Middle frontal gyrus (tissue), 1 donor: ENCODE measurements around the gene ABCA12.

ENCODE experiments used
- DNase-seq: peaks from one replicate; pipeline ENCODE4 v3.0.0-alpha.2; 2015; ENCODE audit warnings: low spot score; ENCODE audit errors: extremely low spot score

ABCA12 gene

DNA sequence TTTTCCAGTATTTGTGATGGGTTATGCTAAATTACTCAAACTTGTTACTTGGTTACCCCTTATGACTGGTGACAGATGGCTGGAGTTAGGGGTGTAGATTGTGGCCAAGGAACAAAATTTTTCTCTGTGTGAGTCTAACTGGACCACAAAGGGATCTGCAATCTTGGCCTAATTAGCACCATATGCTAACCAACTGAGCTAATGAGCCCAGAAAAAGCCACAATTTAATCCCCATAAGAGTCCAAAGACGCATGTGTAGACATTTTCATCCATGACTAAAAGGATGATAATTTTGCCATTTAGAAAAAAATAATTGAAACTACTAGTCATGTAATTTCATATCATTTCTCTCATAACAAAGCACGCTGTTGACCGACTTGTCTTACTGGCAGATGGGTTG lies 151.2 kb downstream of the ABCA12 start:
- DNase-seq = no peak

DNA sequence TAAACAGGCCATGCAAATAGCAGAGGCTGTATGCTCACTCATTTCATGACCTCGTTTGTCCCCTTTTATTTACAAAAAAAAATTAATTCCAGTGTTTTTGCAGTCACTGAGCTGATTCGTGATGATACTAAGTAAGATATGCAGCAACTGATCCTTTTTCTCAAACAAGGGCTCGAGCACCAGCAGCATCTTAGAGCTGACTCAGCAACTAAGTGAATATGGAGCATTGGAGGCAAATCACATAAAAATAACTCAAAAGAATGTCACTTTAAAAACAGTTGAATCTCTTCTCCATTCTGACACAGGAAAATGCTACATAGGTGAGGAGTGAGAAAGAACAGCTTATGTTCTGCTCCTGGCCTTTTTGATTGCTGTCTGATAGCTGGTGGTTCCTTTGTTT lies 152.8 kb downstream of the ABCA12 start:
- no peak for DNase-seq

DNA sequence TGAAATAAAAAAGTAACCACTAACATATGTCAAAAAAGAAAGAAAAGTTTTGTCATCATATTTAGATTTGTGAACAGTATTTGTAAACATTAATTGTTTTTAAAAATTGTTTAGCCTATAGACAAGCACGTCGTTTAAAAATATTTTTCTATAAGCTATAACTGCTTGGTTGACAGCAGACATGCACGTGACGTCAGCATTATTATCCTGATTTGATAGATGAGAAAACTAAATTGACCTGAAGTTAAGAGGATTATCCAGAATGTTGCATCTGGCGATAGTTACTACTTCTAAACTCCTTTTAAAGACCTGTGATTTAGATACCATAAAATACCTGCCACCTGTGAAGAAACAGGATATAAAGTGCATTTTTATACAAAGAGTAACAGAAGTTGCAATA lies 172.0 kb downstream of the ABCA12 start:
- no peak for DNase-seq

DNA sequence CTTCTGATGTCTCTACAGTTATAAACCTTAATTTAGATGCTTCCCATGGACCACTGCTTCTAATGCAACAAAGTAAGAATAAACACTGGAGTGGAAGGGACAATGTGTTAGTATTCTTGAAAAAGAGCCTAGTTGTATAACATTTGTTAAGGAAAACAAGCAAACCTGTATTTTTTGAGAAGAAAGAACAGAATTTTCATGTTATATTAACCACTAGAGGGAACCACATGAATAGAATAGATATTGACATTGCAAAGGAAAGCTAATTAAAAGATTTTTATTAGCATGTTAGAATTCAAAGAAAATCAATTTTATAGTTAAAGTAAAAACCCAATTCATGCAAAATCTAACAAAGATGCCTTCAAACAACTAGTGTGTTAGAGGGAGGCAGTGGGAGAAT lies 177.7 kb downstream of the ABCA12 start:
- DNase-seq = no peak

DNA sequence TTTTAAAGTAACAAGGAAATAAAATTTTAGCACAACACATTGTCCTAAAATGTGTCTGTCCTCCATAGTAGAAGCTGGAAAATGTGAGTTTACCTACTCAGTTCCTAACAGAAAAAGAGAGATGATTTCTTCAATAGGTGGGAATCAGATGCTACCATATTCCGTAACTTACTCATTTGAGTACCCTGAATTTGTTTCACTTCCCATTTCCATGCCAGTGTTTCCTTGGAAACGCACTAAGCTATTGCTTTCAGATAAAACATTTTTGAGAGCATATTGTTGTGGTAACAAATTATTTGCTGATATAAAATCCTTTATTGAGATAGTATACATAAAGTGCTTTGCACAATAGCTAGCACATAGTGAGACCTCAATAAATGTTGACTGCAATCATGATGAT lies 191.5 kb downstream of the ABCA12 start:
- no peak for DNase-seq

GRCh38 chr2:214934006-214934405 lies 204.4 kb downstream of the ABCA12 start:
- DNase-seq = no peak

- no peak for DNase-seq
Measured at GRCh38 chr2:214904634-214905033, 233.8 kb downstream of the ABCA12 start.

DNA sequence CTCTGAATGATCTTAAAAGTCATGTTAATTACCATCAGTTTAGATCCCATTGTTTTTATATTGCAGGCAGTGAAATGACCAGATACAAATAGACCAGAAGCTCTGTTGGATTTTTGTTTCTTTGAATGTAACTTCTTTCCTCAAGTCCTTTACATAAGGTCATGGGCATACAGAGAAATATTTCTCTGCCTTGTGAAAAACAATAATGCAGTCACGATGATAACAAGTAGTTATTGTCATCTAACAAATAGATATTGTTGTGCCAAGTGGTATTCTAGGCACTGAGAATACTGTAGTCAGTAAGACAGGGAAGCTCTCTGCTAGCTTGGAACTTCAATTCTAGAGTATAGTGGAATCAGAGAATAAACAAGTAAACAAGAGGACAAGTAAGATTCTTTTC lies 234.2 kb downstream of the ABCA12 start:
- DNase-seq = no peak

DNA sequence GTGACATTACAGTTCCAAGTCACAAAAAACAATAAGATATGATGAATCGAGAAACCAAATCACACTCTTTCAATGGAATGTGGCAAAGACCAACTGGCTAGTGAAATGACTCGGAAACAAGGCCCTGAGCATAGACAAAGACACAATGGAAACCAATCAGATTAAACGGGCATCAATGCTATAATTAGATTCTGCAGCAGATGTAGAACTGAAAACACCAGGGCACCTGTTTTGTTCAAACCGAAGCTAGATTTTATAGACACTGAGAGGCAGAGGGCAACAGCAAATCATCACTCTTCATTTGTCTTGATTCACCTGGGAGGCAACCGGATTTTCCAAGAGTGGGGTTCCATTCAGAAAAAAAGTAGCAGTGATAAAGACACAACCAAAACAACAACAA lies 236.1 kb downstream of the ABCA12 start:
- no peak for DNase-seq

GRCh38 chr2:214899751-214900150 lies 238.7 kb downstream of the ABCA12 start:
- DNase-seq = no peak

GRCh38 chr2:214896274-214896673 lies 242.2 kb downstream of the ABCA12 start:
- DNase-seq = no peak

GRCh38 chr2:214895469-214895868 lies 243.0 kb downstream of the ABCA12 start:
- no peak for DNase-seq

DNA sequence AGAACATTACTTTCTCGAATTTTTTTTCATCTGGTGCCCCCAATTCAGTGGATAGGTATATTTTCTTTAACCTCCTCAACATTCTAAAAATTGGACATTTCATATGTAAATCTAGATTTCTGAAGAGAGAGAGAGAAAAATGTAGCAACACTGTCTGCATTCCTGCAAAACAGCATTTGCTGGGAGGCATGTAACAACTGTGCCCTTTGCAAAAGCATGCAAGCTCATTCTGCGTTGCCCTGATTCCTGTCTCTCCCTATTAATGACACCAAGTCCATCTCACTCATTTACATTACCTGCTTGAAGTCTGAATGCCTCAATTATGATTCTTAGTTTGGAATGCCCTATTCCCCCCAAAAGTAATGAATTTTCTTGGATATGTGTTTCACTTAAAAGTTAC lies 249.1 kb downstream of the ABCA12 start:
- DNase-seq = no peak

- DNase-seq = no peak
Measured at GRCh38 chr2:214881647-214882202, 256.7 kb downstream of the ABCA12 start.
